ENCODE data around the gene CLEC3B. TPM values are rescaled to one million over a fixed set of nuclear protein-coding genes. Genes with fewer than 3 reads are reported as not detected.
"Not testable (repeated sequence)": the region's sequence is repeated elsewhere in the genome, so short reads cannot be mapped to it uniquely, and the experiment has no call there.

CLEC3B gene
- total RNA-seq, 4 donors from 2014 or later, result 11.6 to 47.9 (median 32.7) TPM

- no peak for TF ChIP-seq POLR2A (IDR thresholded peaks at IDR 0.05)
- TF ChIP-seq, protein P1, sequence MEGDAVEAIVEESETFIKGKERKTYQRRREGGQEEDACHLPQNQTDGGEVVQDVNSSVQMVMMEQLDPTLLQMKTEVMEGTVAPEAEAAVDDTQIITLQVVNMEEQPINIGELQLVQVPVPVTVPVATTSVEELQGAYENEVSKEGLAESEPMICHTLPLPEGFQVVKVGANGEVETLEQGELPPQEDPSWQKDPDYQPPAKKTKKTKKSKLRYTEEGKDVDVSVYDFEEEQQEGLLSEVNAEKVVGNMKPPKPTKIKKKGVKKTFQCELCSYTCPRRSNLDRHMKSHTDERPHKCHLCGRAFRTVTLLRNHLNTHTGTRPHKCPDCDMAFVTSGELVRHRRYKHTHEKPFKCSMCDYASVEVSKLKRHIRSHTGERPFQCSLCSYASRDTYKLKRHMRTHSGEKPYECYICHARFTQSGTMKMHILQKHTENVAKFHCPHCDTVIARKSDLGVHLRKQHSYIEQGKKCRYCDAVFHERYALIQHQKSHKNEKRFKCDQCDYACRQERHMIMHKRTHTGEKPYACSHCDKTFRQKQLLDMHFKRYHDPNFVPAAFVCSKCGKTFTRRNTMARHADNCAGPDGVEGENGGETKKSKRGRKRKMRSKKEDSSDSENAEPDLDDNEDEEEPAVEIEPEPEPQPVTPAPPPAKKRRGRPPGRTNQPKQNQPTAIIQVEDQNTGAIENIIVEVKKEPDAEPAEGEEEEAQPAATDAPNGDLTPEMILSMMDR (IDR thresholded peaks at IDR 0.05), result no peak
- Histone ChIP-seq H3K36me3 (no peaks in the 10 kb centered on the region), H3K27ac (no peak overlapping the region), H3K9me3 (no peaks in the 10 kb centered on the region), H3K4me1 (peaks cover 0 to 6% (median 0%) of the 10 kb centered on the region in 4 donors), H3K4me3 (no peak overlapping the region), H3K27me3 (no peaks in the 10 kb centered on the region)
- no peak for DNase-seq
These were observed 41.4 kb downstream of the CLEC3B start for GRCh38 chr3:45067486-45067885.

DNA sequence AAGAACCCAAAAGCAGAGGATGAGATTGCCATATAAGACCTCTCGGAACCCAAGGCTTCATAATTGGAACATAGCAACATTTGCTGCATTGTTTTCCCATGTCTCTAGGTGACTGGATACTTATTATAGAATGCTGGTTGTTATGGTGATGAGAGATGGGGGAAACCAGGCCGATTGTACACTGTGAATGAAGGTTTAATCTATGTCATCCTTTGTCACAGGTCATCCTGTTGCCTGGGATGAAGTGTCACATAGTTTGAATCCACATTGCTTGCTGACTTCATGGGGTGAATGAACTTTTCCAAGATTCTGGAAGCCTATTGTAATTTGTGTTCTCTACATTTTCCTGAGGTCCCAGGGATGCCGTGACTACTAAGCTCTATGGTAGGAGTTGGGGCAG lies 41.8 kb downstream of the CLEC3B start:
- no peaks in the 10 kb centered on the region for H3K36me3 ChIP-seq
- no peaks in the 10 kb centered on the region for H3K27me3 ChIP-seq
- H3K27ac ChIP-seq, result no peak overlapping the region
- H3K4me3 ChIP-seq, result no peak overlapping the region
- TF ChIP-seq, protein P1 (IDR thresholded peaks at IDR 0.05), result no peak
- TF ChIP-seq POLR2A (IDR thresholded peaks at IDR 0.05), result no peak
- peaks cover 0 to 6% (median 0%) of the 10 kb centered on the region in 4 donors for H3K4me1 ChIP-seq
- H3K9me3 ChIP-seq, result no peaks in the 10 kb centered on the region
- DNase-seq, result no peak

- Histone ChIP-seq H3K9me3 (no peaks in the 10 kb centered on the region), H3K27ac (no peak overlapping the region), H3K36me3 (no peaks in the 10 kb centered on the region), H3K27me3 (no peaks in the 10 kb centered on the region), H3K4me3 (no peak overlapping the region), H3K4me1 (peaks cover 0 to 6% (median 0%) of the 10 kb centered on the region in 4 donors)
- TF ChIP-seq, protein P1 (IDR thresholded peaks at IDR 0.05), result no peak
- TF ChIP-seq POLR2A (IDR thresholded peaks at IDR 0.05), result no peak
- no peak for DNase-seq
These were observed 45.0 kb downstream of the CLEC3B start for GRCh38 chr3:45071075-45071474.

- Histone ChIP-seq H3K9me3 (no peaks in the 10 kb centered on the region), H3K4me1 (peaks cover 0 to 5% (median 0%) of the 10 kb centered on the region in 4 donors), H3K27ac (no peak overlapping the region), H3K4me3 (no peak overlapping the region), H3K27me3 (no peaks in the 10 kb centered on the region), H3K36me3 (no peaks in the 10 kb centered on the region)
- DNase-seq, result no peak
- TF ChIP-seq, protein P1 (IDR thresholded peaks at IDR 0.05), result no peak
- TF ChIP-seq POLR2A (IDR thresholded peaks at IDR 0.05), result no peak
These were observed 49.9 kb downstream of the CLEC3B start for GRCh38 chr3:45075821-45076625.

GRCh38 chr3:45078256-45078655 lies 52.2 kb downstream of the CLEC3B start:
- not testable (repeated sequence) for H3K4me1 ChIP-seq, H3K27ac ChIP-seq, H3K9me3 ChIP-seq, H3K4me3 ChIP-seq, H3K27me3 ChIP-seq, H3K36me3 ChIP-seq, DNase-seq

DNA sequence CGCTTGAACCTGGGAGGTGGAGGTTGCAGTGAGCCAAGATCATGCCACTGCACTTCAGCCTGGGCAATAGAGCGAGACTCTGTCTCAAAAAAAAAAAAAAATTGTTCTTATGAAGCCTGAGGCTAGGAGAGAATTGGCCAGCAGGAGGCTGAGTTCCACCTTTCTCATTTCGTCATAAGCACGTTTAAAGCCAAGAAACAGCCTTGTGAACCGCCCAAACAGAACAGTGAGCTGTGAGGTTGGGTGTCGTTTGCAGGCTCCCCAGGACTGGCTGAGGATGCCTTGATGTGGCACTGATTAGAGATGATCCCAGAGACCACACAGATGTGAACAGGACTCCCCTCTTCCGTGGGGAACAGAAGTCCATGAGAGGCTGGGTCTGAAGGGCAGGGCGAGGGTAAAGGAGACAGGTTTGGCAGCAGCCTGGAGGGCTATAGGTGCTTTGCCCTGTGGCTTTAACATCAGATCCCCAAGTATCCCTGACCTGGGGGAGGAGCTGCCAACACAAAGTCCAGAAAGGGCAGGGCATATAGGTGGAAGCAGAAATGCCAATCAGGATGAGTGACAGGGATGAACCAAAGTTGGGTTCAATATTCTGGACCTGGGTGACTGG lies 52.9 kb downstream of the CLEC3B start:
- no peak overlapping the region for H3K4me3 ChIP-seq
- no peaks in the 10 kb centered on the region for H3K27me3 ChIP-seq
- peaks cover 0 to 5% (median 0%) of the 10 kb centered on the region in 4 donors for H3K4me1 ChIP-seq
- H3K27ac ChIP-seq, result peak overlapping the region in 3 of 4 donors; percentile 32 to 77 (median 43)
- peaks cover 0 to 4% (median 0%) of the 10 kb centered on the region in 3 donors for H3K36me3 ChIP-seq
- no peaks in the 10 kb centered on the region for H3K9me3 ChIP-seq
- peak in 2 of 3 donors; percentile 61 to 68 for DNase-seq
- TF ChIP-seq, protein P1 (IDR thresholded peaks at IDR 0.05), result peak in 3 of 6 experiments; percentile 35 to 58 (median 43)
- no peak for TF ChIP-seq POLR2A (IDR thresholded peaks at IDR 0.05)
